B cell (primary cell): ENCODE results near the gene MAN2B1.

Source experiments
- CTCF ChIP-seq: fragments of 200-600 bp; IDR thresholded peaks from one replicate; pipeline ENCODE4 v1.8.0; 2022; ENCODE audit warnings: antibody characterized with exemption, mild to moderate bottlenecking
- EZH2 ChIP-seq: IDR thresholded peaks from 2 replicates; pipeline ENCODE4 v1.6.1; 2012; ENCODE audit warnings: borderline replicate concordance, low read depth, mild to moderate bottlenecking, moderate library complexity, low read length; ENCODE audit not compliant: insufficient read depth, poor library complexity, severe bottlenecking

GRCh38 chr19:12695997-12696365 lies 29.4 kb upstream of the MAN2B1 start:
- TF ChIP-seq CTCF (no peak), EZH2 (no peak)
